Measurements from ENCODE around the gene CCL5.

GRCh38 chr17:35866341-35866950 is 13.7 kb downstream of the CCL5 start:
- TF ChIP-seq, protein P1, sequence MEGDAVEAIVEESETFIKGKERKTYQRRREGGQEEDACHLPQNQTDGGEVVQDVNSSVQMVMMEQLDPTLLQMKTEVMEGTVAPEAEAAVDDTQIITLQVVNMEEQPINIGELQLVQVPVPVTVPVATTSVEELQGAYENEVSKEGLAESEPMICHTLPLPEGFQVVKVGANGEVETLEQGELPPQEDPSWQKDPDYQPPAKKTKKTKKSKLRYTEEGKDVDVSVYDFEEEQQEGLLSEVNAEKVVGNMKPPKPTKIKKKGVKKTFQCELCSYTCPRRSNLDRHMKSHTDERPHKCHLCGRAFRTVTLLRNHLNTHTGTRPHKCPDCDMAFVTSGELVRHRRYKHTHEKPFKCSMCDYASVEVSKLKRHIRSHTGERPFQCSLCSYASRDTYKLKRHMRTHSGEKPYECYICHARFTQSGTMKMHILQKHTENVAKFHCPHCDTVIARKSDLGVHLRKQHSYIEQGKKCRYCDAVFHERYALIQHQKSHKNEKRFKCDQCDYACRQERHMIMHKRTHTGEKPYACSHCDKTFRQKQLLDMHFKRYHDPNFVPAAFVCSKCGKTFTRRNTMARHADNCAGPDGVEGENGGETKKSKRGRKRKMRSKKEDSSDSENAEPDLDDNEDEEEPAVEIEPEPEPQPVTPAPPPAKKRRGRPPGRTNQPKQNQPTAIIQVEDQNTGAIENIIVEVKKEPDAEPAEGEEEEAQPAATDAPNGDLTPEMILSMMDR (conservative IDR thresholded peaks at IDR 0.05 in 1 of 2, IDR thresholded peaks at IDR 0.05 in 1 of 2; ENCODE audit: extremely low read depth in 1 of 2, insufficient read depth in 1 of 2, low read depth in 1 of 2, low read length in 2 of 2), result no peak
- TF ChIP-seq EZH2 (IDR thresholded peaks at IDR 0.05; ENCODE audit: borderline replicate concordance, low read length), result no peak

All from mammary epithelial cell (primary cell).